ENCODE measurements around the gene EXOC3L4.

GRCh38 chr14:103066399-103066798 is 28.1 kb upstream of the EXOC3L4 start:
- no peak for TF ChIP-seq CTCF (IDR thresholded peaks at IDR 0.05)
- TF ChIP-seq EZH2 (IDR thresholded peaks at IDR 0.05), result no peak
